GM19239 (cell line): Measurements from ENCODE around the gene SEMA6B.
"Not testable (repeated sequence)": the region's sequence is repeated elsewhere in the genome, so short reads cannot be mapped to it uniquely, and the experiment has no call there.

ENCODE experiments used
- DNase-seq: peaks from one replicate; pipeline ENCODE4 v3.0.0; 2011; ENCODE audit warnings: low spot score; ENCODE audit not compliant: insufficient read length
- FAIRE-seq: peaks from 2 replicates; lab custom pipeline; 2011; peaks lifted over from hg19 to GRCh38; lab: Jason Lieb, UNC

SEMA6B gene

GRCh38 chr19:4559569-4559968, at the start of gene SEMA6B:
SEMA6B (minus strand) TSS chr19:4559684; CDS start chr19:4558457, 1,227 bp downstream.
- DNase-seq (no peak), FAIRE-seq (no peak)

DNA sequence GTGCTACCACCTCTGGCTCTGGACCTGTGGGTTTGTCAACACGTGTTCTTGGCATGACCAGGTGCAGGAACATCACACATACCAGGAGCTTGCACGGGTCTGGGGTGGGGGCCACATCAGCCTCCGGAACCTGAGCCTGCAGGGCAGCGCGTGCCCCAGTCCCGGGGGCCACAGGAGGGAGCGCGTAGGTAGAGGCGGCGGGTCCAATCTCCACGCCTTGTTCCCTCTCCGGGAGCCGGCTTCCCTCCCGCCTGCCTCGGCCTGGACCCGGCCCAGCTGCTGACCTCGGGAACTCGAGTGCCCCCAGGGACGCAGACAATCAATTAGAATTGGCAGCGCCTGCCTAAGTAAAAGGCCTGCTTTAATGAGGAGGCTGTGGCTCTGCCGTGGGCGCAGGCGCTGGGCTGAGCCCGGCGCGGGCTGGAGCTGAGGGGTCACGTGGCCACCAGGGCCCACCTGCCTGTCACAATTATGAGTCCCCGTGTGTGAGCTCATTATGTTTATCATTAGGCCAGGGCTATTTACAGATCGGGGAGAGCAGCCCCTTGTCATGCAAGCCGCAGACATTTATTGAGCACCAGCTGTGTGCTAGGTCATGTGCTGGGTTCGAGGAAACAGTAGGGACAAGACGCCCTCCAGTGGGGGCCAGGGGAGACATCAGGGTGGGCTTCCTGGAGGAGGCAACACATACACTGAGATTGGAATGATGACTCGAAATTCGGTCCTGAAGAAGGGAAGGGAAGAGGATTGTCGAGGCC, 47.6 kb upstream of the SEMA6B start:
- DNase-seq (no peak), FAIRE-seq (no peak)

DNA sequence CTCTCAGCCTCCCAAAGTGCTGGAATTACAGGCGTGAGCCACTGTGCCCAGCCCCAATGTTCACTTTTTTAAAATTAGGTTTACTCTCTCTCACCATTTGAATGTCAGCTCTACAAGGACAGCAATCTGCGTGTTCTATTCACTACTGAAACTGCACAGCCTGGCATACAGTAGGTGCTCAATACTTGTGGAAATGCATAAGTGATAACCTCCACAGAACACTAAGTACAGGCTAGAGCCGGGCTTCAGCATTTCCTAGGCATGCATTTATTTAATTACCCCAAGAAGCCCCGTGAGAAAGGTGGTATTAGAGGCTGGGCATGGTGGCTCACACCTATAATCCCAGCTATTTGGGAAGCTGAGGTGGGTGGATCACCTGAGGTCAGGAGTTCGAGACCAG, 46.7 kb upstream of the SEMA6B start:
- DNase-seq (no peak), FAIRE-seq (no peak)

GRCh38 chr19:4604912-4605311, 45.4 kb upstream of the SEMA6B start:
- FAIRE-seq (no peak), DNase-seq (no peak)

- no peak for DNase-seq
- FAIRE-seq = no peak
These were observed 43.4 kb upstream of the SEMA6B start for GRCh38 chr19:4602915-4603314.

- FAIRE-seq (no peak), DNase-seq (no peak)
These were observed 42.8 kb upstream of the SEMA6B start for GRCh38 chr19:4602173-4602788.

DNA sequence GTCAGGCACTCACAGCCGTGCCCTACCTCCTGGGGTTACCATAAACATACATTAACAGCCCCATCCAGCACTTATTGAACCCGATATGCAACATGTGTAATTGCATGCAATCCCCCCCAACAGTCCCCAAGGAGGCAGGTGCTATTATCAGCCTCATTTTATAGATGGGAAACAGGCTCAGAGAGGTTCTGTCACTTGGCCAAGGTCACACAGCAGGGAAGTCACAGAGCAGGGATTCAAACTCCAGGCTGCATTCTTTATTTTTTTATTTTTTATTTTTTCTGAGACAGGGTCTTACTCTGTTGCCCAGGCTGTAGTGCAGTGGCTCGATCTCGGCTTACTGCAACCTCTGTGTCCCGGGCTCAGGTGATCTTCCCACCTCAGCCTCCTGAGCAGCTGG, 41.4 kb upstream of the SEMA6B start:
- DNase-seq = no peak
- FAIRE-seq = no peak

DNA sequence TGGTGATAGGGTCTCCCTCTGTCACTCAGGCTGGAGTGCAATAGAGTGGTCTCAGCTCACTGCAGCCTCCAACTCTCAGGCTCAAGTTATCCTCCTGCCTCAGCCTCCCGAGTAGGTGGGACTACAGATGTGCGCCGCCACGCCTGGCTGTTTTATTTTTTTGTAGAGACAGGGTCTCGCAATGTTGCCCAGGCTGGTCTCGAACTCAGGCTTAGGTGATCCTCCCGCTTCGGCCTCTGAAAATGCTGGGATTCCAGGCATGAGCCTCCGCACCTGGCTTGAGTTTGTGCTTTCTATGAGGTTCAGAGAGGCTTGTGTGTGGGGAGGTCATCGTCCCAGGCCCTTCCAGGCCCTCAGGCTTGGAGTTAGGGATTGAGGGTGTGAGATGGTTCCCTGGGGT, 40.6 kb upstream of the SEMA6B start:
- no peak for DNase-seq
- FAIRE-seq = no peak

GRCh38 chr19:4598712-4599111, 39.2 kb upstream of the SEMA6B start:
- FAIRE-seq (no peak), DNase-seq (no peak)

DNA sequence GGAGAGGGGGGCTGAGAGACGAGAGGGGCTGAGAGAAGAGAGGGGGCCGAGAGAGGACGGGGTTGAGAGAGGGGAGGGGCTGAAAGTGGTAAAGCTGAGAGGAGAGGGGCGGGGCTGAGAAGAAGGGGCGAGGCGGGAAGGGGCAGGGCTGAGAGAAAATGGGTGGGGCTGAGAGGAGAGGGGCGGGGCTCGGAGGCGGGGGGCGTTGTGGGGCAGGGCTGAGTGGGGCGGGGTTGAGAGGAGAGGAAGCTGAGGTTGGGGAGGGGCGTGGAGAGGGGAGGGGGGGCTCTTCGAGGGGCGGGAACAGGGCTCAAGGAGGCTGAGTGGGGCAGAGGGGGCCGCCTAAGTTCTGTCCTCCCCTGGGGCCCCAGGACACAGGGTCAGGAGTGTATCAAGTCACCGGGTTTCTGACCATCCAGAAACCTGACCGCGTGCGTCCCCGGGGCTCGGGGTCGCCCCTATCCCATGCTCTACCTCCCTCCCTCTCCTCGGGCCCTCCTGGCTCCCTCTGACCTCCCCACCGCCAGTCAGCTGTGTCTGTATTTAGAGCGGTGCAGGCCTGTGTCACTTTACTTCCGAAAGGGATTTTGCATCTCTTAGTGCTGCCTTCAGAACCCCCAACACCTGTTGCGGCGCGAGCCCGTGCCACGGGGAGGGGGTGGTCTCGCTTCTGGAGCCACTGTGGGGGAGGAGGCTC, 38.6 kb upstream of the SEMA6B start:
- FAIRE-seq (no peak), DNase-seq (no peak)

- DNase-seq = no peak
- FAIRE-seq = peak; percentile 23
These were observed 37.9 kb upstream of the SEMA6B start for GRCh38 chr19:4597278-4597974.

DNA sequence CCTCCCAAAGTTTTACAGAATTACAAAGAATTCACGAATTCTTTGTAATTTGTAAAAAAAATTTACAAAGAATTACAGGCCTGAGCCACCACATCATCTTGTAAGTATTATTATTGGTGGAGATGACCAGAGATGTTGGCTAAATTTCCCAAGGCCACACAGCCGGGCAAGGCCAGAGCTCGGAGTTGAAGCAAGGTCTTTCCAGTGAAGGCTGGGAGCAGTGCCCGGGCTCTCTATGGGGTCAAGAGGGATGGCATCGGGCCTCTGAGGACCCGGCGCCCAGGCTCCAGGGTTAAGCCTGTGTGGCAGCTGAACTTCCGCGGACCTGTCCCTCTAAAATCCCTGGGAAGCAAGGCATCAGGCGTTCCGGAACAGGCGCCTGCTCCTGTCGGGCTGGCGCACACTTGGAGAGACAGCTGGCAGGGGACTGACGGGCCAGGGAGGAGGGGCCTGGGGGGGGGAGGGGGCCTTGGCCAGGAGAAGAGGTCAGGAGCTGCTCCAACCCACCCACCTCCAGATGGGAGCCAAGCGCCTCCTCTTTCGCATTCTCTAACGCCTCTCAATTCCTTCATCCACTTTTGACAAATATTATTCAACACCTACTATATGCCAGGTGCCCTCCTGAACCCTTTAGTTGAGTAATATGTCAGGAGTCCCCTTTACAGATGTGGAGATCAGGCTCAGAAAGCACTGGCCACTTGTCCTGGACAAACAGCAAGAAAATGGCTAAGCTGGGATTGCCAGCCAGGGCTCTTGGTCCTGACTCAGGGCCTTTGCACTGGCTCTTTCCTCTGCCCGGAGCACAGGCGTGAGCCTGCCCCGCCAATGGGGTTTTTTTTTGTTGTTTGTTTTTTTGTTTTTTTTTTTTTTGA, 36.8 kb upstream of the SEMA6B start:
- no peak for FAIRE-seq
- DNase-seq = no peak

- not testable (repeated sequence) for DNase-seq, FAIRE-seq
These were observed 35.7 kb upstream of the SEMA6B start for GRCh38 chr19:4595158-4595557.

DNA sequence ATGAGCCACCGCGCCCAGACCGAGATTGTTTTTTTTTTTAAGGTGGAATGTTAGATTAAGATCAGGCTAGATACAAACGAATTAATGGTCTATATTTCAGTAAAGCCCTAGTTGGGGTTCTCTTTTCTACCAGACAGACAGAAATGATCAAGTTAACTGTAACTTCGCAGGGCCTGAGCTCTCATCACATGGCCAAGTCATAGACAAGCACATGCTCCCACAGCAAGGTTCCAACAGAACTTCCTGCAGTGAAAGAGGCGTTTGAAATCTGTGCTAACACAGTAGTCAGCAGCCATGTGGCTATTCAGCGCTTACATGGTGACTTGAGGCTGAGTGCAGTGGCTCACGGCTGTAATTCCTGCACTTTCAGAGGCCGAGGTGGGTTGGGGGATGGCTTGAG, 34.7 kb upstream of the SEMA6B start:
- FAIRE-seq = no peak
- DNase-seq = no peak

GRCh38 chr19:4593409-4593851, 33.9 kb upstream of the SEMA6B start:
- DNase-seq (no peak), FAIRE-seq (no peak)

DNA sequence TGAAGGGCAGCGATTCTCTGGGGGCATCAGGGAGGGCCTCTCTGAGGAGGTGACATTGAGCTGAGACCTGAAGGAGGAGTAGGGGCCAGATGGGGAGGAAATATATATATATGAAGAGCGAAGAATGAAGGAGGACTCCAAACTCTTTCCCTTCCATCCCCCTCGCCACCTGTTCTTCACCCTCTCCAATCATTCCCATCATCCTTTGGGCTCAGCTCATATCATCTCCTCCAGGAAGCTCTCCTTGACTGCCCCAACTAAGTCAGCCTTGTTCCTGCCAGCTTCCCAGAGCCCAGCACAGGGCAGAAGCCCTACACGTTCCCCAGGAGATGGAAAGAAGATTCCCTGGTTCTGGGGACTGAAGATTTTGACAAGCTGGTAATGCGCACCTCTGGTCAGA, 33.0 kb upstream of the SEMA6B start:
- FAIRE-seq (no peak), DNase-seq (no peak)

DNA sequence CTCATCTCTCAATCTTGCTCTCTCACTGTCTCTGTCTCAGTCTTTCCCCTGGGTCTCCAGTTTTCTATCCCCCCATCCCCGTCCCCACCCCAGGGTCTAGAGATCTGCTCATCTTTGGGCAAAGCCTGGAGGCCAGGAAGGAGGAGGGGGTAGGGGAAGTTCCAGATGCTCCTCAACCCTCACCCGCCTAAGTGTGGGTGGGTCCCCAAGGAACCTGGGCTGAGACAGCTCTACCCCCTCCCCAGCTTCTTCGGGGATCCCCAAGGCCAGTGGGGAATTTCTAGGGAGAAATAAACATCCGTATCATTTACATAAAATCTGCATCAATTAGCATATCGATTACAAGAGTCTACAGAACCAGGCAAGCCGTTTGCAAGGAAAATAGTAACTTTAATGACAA, 31.8 kb upstream of the SEMA6B start:
- no peak for FAIRE-seq
- no peak for DNase-seq

DNA sequence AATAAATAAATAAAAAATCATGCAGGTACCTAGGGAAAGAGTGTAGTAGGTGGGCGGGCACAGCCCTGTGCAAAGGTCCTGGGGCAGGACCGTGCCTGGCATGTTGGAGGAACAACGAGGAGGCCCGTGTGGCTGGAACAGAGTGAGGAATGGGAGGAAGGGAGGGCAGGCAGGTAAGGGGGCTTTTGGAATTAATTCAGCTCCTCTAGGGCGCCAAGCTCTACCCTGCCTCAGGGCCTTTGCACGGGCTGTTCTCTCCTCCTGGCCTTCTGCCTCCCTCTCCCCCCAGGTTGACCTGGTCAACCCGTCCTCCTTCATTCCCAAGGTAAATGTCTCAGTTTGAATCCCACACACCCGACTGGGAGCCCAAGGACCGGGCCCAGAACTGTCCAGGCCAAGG, 31.1 kb upstream of the SEMA6B start:
- DNase-seq (no peak), FAIRE-seq (no peak)

- DNase-seq = no peak
- FAIRE-seq = no peak
These were observed 30.3 kb upstream of the SEMA6B start for GRCh38 chr19:4589579-4590410.
